Stimulated activated CD8-positive, alpha-beta memory T cell treated with anti-CD3 and anti-CD28 coated beads, Interleukin-7, amount 100 ng/mL, for 4 hours (primary cell): Measurements from ENCODE around the gene ZNF205.
A peak's percentile ranks its signal among the peaks of the same experiment; 100 is the strongest.

Experiments
- DNase-seq, 2 donors: peaks; one replicate each; pipeline ENCODE4 v3.0.0-alpha.2; 2020; ENCODE audit warnings: low read depth in 2 of 2

Gene ZNF205

GRCh38 chr16:3101018-3101840 is 11.2 kb upstream of the ZNF205 start:
- peak in 1 of 2 donors; percentile 11 for DNase-seq

- no peak for DNase-seq
Measured at GRCh38 chr16:3101841-3102470, 10.4 kb upstream of the ZNF205 start.

GRCh38 chr16:3106205-3106928 is 6.0 kb upstream of the ZNF205 start:
- peak; percentile 70 to 88 for DNase-seq

- no peak for DNase-seq
Measured at GRCh38 chr16:3112881-3113574, 642 bp downstream of the ZNF205 start.

- no peak for DNase-seq
Measured at GRCh38 chr16:3113765-3114479, 1.5 kb downstream of the ZNF205 start.

- DNase-seq, result no peak
Measured at GRCh38 chr16:3115003-3115402, 2.6 kb downstream of the ZNF205 start.

- DNase-seq, result no peak
Measured at GRCh38 chr16:3115561-3115960, 3.2 kb downstream of the ZNF205 start.

- DNase-seq, result no peak
Measured at GRCh38 chr16:3118204-3118790, 5.9 kb downstream of the ZNF205 start.

GRCh38 chr16:3118846-3119245 is 6.5 kb downstream of the ZNF205 start:
- DNase-seq, result no peak

GRCh38 chr16:3119286-3119685 is 6.9 kb downstream of the ZNF205 start:
- no peak for DNase-seq

- no peak for DNase-seq
Measured at GRCh38 chr16:3119701-3120408, 7.5 kb downstream of the ZNF205 start.

GRCh38 chr16:3120435-3120834 is 8.0 kb downstream of the ZNF205 start:
- DNase-seq, result no peak

GRCh38 chr16:3121851-3122467 is 9.6 kb downstream of the ZNF205 start:
- DNase-seq, result no peak

- no peak for DNase-seq
Measured at GRCh38 chr16:3122926-3123570, 10.7 kb downstream of the ZNF205 start.

GRCh38 chr16:3123986-3124886 is 11.8 kb downstream of the ZNF205 start:
- peak; percentile 92 to 95 for DNase-seq

GRCh38 chr16:3127745-3128144 is 15.4 kb downstream of the ZNF205 start:
- no peak for DNase-seq

- peak; percentile 59 to 68 for DNase-seq
Measured at GRCh38 chr16:3129137-3130131, 17.0 kb downstream of the ZNF205 start.
